ENCODE data around the gene PRDX2.

DNA sequence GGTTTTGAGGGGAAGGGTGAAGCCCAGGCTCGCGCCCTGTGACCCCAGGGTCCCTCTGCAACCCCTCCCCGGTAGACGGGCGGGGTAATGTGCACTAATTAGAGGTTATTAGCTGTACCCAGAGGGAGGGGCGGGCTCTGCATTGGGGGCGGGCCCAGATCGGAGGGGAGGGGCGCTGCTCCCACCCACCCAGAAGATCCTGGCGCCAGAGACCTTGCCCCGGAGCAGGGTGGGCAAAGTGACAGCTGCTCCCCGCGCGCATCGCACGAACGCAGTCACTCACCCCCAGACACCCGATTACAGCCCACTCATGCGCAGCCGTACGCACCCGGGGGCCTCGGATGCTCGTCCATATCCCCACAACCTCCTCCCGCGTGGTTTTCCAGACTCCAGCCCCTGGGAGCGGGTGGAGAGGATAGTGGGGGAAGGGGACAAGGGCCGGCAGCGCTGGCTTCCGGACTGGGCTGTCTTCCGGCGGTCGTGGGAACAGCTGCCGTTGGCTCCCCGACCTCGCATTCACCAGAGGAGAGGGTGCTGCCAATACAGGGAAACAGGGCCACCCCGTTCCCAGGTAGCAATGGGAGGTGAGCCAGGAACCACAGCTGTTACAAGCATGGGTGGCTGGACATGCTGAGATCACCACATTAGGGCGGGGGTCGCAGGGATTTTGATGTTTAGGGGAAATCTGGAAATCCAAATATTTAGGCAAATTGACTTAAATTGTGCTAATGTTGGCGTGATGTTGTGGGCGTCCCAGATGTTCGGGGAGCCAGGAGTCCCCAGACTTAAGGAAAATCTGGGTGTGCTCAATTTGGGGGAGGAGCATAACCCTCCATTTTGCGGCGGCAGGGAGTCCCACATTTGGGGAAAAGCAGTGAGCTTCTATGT, 23.3 kb downstream of the PRDX2 start:
- TF ChIP-seq, protein P1, sequence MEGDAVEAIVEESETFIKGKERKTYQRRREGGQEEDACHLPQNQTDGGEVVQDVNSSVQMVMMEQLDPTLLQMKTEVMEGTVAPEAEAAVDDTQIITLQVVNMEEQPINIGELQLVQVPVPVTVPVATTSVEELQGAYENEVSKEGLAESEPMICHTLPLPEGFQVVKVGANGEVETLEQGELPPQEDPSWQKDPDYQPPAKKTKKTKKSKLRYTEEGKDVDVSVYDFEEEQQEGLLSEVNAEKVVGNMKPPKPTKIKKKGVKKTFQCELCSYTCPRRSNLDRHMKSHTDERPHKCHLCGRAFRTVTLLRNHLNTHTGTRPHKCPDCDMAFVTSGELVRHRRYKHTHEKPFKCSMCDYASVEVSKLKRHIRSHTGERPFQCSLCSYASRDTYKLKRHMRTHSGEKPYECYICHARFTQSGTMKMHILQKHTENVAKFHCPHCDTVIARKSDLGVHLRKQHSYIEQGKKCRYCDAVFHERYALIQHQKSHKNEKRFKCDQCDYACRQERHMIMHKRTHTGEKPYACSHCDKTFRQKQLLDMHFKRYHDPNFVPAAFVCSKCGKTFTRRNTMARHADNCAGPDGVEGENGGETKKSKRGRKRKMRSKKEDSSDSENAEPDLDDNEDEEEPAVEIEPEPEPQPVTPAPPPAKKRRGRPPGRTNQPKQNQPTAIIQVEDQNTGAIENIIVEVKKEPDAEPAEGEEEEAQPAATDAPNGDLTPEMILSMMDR (IDR thresholded peaks at IDR 0.05) = no peak
- TF ChIP-seq EP300 (IDR thresholded peaks at IDR 0.05; ENCODE audit: borderline replicate concordance in 1 of 2, low read depth in 1 of 2, low read length in 1 of 2) (no peak), TAF1 (IDR thresholded peaks at IDR 0.05; ENCODE audit: borderline replicate concordance, low read depth, low read length) (no peak), GABPA (IDR thresholded peaks at IDR 0.05; ENCODE audit: low read depth) (peak; percentile 66), EZH2phosphoT487 (IDR thresholded peaks at IDR 0.05; ENCODE audit: borderline replicate concordance, low read depth) (no peak), FOSL2 (IDR thresholded peaks at IDR 0.05; ENCODE audit: borderline replicate concordance, low read depth) (no peak), YY1 (IDR thresholded peaks at IDR 0.05; ENCODE audit: low read depth) (0 out of 2 replicates have a peak, but pooled peaks have one; percentile 24)
- TF ChIP-seq, protein P2, sequence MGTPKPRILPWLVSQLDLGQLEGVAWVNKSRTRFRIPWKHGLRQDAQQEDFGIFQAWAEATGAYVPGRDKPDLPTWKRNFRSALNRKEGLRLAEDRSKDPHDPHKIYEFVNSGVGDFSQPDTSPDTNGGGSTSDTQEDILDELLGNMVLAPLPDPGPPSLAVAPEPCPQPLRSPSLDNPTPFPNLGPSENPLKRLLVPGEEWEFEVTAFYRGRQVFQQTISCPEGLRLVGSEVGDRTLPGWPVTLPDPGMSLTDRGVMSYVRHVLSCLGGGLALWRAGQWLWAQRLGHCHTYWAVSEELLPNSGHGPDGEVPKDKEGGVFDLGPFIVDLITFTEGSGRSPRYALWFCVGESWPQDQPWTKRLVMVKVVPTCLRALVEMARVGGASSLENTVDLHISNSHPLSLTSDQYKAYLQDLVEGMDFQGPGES (IDR thresholded peaks at IDR 0.05; ENCODE audit: low read depth, low read length) = no peak
- TF ChIP-seq, protein P3, sequence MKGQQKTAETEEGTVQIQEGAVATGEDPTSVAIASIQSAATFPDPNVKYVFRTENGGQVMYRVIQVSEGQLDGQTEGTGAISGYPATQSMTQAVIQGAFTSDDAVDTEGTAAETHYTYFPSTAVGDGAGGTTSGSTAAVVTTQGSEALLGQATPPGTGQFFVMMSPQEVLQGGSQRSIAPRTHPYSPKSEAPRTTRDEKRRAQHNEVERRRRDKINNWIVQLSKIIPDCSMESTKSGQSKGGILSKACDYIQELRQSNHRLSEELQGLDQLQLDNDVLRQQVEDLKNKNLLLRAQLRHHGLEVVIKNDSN (IDR thresholded peaks at IDR 0.05; ENCODE audit: borderline replicate concordance, low read depth) = no peak
